NT2/D1 (cell line): ENCODE results near the gene DHX16.
A peak's percentile ranks its signal among the peaks of the same experiment; 100 is the strongest.
"Not testable (repeated sequence)": the region's sequence is repeated elsewhere in the genome, so short reads cannot be mapped to it uniquely, and the experiment has no call there.

Experiments
- DNase-seq: peaks from one replicate; pipeline ENCODE4 v3.0.0-alpha.2; 2011; ENCODE audit warnings: low read depth, low spot score
- H3K27me3 ChIP-seq: 2 replicates; pipeline ENCODE4 v1.6.0; 2011; ENCODE audit warnings: mild to moderate bottlenecking; ENCODE audit not compliant: insufficient read length, insufficient read depth
- H3K36me3 ChIP-seq: 2 replicates; pipeline ENCODE4 v1.6.1; 2011; ENCODE audit warnings: mild to moderate bottlenecking, low read length, mixed read lengths; ENCODE audit not compliant: insufficient read depth, insufficient read length
- H3K4me1 ChIP-seq: 2 replicates; pipeline ENCODE4 v1.5.1; 2011; ENCODE audit not compliant: insufficient read depth, insufficient read length
- H3K4me3 ChIP-seq: 2 replicates; pipeline ENCODE4 v1.5.1; 2011; ENCODE audit warnings: low read depth; ENCODE audit not compliant: insufficient read length
- H3K9ac ChIP-seq: 2 replicates; pipeline ENCODE4 v1.6.0; 2011; ENCODE audit warnings: low read depth; ENCODE audit not compliant: insufficient read length
- H3K9me3 ChIP-seq: 2 replicates; pipeline ENCODE4 v1.5.1; 2011; ENCODE audit warnings: mild to moderate bottlenecking, low read length; ENCODE audit not compliant: insufficient read depth
- SUZ12 ChIP-seq: IDR thresholded peaks from 2 replicates; pipeline ENCODE4 v1.6.1; 2011; ENCODE audit not compliant: insufficient read length, insufficient read depth; ENCODE audit errors: extremely low read depth
- YY1 ChIP-seq: IDR thresholded peaks from 2 replicates; pipeline ENCODE4 v1.6.1; 2011; ENCODE audit not compliant: insufficient read length, insufficient read depth
- ZNF274 ChIP-seq: IDR thresholded peaks from 2 replicates; pipeline ENCODE4 v1.6.1; 2011; ENCODE audit warnings: mild to moderate bottlenecking, low read depth, low read length

DHX16 gene

GRCh38 chr6:30679765-30680535 lies 7.1 kb upstream of the DHX16 start:
- H3K4me1 ChIP-seq: peaks cover 12% of the 10 kb centered on the region
- peaks cover 45% of the 10 kb centered on the region for H3K36me3 ChIP-seq

GRCh38 chr6:30678964-30679726 lies 6.3 kb upstream of the DHX16 start:
- no peak for TF ChIP-seq YY1
- no peak for TF ChIP-seq SUZ12
- no peak for TF ChIP-seq ZNF274
- H3K4me3 ChIP-seq: no peak overlapping the region
- no peaks in the 10 kb centered on the region for H3K9me3 ChIP-seq
- no peaks in the 10 kb centered on the region for H3K27me3 ChIP-seq
- peak overlapping the region; percentile 36 for H3K9ac ChIP-seq
- H3K36me3 ChIP-seq: peaks cover 44% of the 10 kb centered on the region
- no peak for DNase-seq
- peaks cover 10% of the 10 kb centered on the region for H3K4me1 ChIP-seq

More at GRCh38 chr6:30679765-30680535, 7.1 kb upstream of the DHX16 start:
- TF ChIP-seq YY1 (no peak), SUZ12 (no peak), ZNF274 (no peak)
- Histone ChIP-seq H3K9ac (no peak overlapping the region), H3K27me3 (no peaks in the 10 kb centered on the region), H3K4me3 (no peak overlapping the region), H3K9me3 (no peaks in the 10 kb centered on the region)
- DNase-seq: no peak

DNA sequence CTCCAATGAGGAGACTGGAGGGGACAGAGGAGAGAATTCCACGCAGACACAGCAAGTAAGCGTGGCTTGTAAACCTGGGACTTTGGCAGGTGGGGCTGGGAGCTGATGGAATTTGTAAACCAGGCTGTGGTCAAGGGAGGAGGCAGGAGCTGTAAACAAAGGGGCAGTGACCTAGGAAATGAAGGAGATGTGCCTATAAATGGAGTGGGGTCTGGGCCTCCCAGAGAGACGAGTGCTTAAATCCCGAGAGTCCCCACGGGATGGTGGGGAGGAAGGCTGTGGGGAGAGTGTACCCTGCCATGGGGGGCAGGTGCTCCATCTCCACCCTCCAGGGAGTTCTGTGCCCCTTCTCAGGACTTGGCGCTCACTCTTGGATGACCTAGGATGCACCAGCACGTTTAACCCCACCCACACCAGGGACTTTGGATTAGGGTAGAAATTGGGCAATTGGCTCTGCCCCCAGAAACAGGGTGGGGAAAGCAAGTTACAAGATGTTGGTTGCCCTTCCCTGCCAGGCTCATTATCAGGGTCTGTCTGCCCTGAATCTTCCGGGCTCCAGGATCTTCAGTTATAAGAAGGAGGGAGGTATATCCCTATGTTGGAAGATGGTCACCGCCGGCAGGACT lies 4.0 kb upstream of the DHX16 start:
- peaks cover 36% of the 10 kb centered on the region for H3K36me3 ChIP-seq

DNA sequence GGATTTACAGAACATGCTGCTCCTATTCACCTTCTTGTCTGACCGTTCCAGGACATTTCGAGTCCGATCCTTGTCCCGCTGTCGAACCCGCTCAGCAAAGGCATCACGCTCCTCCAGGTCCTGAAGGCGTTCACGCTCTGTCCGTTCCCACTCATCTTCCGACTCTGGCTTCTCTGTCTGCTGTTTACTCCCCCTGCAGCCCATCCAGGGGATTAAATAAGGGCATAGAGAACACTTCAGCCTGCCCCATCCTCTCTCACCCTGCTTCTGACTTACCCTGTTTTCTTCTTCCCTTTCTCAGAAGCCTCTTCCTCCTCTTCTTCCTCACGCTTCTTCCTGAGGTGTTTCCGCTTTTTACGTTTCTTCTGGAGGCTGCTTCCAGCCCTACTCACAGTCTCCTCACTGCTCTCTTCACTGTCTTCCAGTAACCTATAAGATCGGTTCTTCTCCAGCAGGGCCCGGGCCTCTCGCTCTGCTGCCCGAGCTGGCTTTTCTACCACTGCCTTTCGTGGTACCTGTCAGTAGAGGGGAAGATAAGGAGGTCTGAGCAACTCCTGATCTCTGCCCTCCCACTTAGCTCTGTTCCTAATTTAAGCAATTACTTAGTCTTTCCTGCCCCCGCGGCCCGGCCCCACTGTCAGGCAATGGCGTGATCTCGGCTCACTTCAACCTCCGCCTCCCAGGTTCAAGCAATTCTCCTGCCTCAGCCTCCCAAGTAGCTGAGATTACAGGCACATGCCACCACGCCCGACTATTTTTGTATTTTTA lies 1.9 kb downstream of the DHX16 start:
- DNase-seq: no peak
- H3K9me3 ChIP-seq: no peaks in the 10 kb centered on the region
- no peak for TF ChIP-seq YY1
- TF ChIP-seq ZNF274: no peak
- no peak for TF ChIP-seq SUZ12
- peaks cover 32% of the 10 kb centered on the region for H3K36me3 ChIP-seq
- no peak overlapping the region for H3K4me3 ChIP-seq
- no peaks in the 10 kb centered on the region for H3K4me1 ChIP-seq
- H3K27me3 ChIP-seq: no peaks in the 10 kb centered on the region
- no peak overlapping the region for H3K9ac ChIP-seq

More for the DNA sequence above, 4.0 kb upstream of the DHX16 start:
- Histone ChIP-seq H3K9me3 (no peaks in the 10 kb centered on the region), H3K9ac (no peak overlapping the region), H3K4me3 (no peak overlapping the region), H3K4me1 (no peaks in the 10 kb centered on the region), H3K27me3 (no peaks in the 10 kb centered on the region)
- TF ChIP-seq YY1 (no peak), ZNF274 (no peak), SUZ12 (no peak)
- no peak for DNase-seq

DNA sequence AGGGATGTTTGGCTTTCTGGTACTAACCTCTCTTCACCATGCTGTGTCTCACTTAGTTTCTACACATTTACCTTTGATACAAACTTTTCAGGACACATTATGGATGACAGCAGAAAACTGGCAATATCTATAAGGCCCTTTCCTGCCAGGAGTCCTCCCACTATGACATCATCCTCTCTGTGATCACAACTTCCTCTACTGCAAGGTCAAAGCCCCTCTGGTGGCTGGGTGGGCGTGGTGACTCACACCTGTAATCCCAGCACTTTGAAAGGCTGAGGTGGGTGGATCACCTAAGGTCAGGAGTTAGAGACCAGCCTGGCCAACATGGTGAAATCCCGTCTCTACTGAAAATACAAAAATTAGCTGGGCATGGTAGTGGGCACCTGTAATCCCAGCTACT lies 6.5 kb downstream of the DHX16 start:
- H3K9ac ChIP-seq, H3K4me3 ChIP-seq, H3K4me1 ChIP-seq, H3K9me3 ChIP-seq, H3K27me3 ChIP-seq, DNase-seq: not testable (repeated sequence)
- H3K36me3 ChIP-seq: peaks cover 66% of the 10 kb centered on the region

GRCh38 chr6:30664994-30665767 lies 7.6 kb downstream of the DHX16 start:
- no peak overlapping the region for H3K9ac ChIP-seq

DNA sequence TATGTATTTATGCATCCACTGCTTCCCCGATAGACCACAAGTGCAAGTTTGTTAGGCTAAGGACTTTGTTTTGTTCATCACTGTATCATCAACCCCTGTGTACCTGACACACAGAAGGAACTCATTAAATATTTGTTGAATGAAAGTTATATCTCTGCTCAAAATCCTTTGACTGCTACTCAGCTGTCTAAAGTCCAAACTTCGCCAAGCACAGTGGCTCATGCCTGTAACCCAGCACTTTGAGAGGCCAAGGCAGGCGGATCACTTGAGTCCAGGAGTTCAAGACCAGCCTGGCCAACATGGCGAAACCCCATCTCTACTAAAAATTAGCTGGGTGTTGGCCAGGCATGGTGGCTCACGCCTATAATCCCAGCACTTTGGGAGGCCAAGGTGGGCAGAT lies 14.9 kb downstream of the DHX16 start:
- peaks cover 87% of the 10 kb centered on the region for H3K36me3 ChIP-seq
- not testable (repeated sequence) for H3K27me3 ChIP-seq, H3K9me3 ChIP-seq, H3K9ac ChIP-seq, DNase-seq, H3K4me1 ChIP-seq, H3K4me3 ChIP-seq

More at GRCh38 chr6:30664994-30665767, 7.6 kb downstream of the DHX16 start:
- H3K4me3 ChIP-seq: no peak overlapping the region
- no peaks in the 10 kb centered on the region for H3K27me3 ChIP-seq
- H3K9me3 ChIP-seq: no peaks in the 10 kb centered on the region
- DNase-seq: no peak
- H3K36me3 ChIP-seq: peaks cover 60% of the 10 kb centered on the region
- no peaks in the 10 kb centered on the region for H3K4me1 ChIP-seq
- TF ChIP-seq YY1: no peak
- TF ChIP-seq SUZ12: no peak
- no peak for TF ChIP-seq ZNF274
